NCI-H1417 (cell line): ENCODE data around the gene SPOCK2.

ENCODE experiments used
- DNase-seq, 3 experiments: peaks; one replicate each; lab custom pipeline; 2025; lab: John Stamatoyannopoulos, UW

Gene SPOCK2

DNA sequence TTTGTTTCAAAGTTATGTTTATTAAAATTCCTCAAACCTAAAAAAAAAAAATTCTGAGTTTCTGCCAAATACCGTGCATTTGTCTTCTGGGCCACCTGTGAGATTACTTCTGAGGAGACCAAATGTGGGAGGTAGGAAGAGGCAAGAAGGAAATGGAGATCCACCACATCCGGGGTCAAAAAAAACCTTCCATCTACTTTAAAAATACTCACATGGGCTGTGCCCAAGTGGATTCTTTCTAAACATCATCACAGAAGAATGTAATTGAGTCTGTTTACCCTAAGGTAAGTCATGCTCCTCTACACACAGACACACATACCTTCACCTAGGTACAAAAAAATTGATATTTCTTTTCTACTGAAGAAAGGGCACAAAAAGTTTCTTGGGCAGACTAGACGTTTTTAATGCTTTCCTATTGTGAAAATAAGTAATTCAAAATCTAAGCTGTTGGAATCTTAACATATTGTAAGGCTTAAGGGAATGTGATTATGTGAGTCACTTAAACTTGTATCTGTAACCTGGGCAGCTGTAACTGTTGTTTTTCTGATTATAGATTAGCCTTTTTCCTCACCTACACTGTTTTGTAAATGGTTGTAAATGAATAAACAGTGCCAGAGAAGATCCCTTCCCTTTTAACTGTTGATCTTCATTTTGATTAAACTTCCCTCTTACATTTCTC is 19.1 kb upstream of the SPOCK2 start:
- DNase-seq = no peak

DNA sequence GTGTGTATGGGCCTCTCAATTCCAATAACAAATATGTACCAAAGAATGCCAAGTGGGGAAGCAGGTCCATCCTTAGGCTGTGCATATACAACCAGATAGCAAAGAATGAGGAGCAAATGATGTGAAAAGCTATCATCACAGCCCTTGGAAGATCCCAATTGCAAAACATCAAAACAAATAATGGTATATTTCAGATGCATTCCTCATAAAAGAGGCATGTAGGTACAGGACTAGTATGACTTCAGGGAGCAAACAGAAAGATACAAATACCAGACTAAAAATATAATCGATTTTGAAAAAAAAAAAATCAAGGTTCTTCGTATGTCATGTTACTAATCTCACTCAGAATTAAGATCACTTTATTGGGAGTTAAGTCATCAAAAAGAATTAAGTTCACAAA is 18.5 kb upstream of the SPOCK2 start:
- no peak for DNase-seq

DNA sequence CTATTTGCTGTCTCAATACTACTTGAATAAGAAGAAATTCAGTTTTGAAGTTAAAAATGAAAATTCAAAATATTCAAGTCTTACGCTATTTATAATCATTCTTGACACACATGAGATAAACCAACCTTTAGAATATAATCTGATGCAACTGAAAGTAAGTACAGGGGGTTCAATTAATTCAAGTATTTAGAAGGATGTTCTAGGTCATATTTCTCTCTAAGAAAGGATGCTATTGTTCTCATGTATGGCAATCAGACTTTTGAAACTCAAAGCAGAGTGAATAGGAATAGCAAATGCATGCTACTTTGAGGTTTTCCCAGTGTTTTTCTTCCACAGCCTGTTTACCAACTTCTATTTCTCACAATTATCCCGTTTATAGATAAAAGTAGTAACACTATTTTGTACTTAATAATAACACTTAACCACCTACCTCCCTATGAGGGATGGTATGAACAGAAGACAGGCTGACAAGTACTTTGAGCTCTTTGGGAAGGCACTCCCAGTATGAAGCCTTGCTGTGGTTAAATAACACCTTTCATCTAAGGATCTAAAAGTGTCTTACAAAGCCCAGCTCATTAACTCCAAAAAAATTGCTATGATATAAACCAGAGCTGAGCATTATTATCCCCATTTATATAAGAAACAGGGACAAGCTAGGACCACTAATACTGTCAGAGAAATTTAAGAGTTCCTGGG is 18.0 kb upstream of the SPOCK2 start:
- DNase-seq = no peak

DNA sequence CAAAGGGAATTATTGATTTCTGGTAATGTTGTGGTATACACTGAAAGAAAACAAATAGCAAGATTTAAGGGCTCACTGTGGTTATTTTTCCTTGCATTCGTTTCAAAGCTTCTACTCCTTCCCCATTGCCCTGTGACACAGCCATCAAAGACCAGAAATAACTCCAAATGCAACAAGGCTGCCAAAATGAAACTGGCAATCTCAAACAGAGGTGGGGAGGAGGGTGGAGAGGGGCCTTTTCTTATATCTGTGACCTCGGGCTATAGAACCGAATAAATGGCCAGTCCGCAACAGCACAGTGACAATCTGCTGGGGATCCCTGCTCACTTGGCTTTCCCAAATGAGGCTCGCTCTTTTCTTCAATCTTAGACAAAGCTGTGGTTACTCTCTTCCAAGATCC is 17.4 kb upstream of the SPOCK2 start:
- no peak for DNase-seq

DNA sequence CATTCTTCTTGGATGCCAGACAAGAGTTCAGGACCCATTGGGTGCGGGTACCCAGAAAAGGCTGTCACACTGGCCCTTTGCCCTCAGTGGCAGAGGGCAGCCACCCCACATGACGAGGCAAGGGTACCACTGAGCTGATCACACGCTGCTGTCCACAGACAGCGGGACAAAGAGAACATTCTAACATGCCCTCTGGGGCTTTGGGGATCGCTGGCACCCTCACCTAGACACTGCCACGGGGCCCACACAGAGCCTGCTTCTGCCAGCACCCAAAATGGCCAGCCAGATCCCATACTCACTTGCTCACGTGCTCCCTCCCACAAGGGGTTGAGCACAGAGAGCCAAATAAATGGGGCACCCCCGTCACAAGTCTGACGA is 16.7 kb upstream of the SPOCK2 start:
- DNase-seq = no peak

DNA sequence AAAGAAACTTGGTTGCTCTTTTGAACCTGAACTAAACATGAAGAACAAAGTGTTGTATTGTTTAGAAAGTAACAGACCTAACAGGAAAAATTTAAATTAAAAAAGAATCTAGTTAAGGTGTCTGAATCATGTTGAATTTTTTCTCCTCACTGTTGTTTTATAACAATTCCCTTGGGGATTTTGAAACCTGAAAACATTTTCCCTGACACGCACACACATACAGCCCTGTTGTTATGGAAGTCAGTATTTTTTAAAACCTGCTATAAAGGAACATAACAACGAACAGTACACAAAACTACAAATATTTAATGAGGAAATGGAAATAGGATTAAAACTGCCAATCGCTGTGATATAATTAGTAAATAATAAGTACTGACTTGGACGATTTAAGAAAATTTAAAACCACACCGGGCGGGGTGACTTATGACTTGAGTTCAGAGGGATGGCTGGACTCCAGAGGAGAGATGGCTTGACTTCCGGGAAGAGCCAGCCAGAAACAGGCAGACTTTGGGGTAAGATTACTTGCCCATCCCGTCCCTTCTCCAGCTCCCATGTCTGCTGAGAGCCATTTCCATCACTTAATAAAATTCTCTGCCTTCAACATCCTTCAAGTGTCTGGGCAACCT is 16.2 kb upstream of the SPOCK2 start:
- no peak for DNase-seq

DNA sequence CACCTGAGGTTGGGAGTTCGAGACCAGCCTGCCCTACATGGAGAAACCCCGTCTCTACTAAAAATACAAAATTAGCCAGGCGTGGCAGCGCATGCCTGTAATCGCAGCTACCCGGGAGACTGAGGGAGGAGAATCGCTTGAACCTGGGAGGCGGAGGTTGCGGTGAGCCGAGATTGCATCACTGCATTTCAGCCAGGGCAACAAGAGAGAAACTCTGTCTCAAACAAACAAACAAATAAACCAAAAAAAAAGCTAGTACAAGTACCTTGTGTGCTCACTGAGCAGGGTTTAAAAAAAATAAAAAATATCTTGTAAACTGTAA is 11.2 kb upstream of the SPOCK2 start:
- no peak for DNase-seq

DNA sequence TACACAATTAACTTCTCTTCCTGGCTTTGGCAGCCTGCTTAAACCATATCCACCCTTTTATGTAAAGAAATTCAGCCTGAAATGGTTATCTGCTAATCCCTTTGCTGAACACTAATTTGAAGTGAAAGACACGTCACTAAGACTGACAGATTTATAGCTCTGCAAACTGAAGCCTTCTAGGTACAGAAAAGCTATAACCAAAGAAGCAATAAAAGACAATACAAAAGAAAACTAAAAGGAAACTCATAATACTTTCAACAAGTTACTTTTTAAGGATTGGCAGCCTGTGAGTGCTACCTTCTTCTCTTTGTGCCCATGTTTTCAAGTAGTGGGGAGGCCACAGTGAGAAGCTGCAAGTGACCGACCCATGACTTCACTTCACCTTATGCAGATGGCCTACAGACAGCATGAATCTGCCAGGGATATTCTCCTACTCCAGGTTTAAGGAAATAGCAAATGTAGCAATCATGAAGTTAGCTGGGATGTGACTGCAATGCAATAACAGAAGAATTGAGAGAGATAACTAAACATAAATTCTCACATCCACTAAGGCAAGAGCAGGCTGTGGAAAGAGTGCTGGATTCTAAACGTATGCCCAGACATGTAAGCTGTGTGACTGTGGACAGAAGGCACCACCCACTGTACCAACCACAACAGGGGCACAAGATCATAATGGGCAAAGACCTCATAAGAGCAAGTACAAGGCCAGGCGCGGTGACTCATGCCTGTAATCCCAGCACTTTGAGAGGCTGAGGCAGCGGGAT is 10.7 kb upstream of the SPOCK2 start:
- DNase-seq = peak in 1 of 3 experiments; percentile 5

DNA sequence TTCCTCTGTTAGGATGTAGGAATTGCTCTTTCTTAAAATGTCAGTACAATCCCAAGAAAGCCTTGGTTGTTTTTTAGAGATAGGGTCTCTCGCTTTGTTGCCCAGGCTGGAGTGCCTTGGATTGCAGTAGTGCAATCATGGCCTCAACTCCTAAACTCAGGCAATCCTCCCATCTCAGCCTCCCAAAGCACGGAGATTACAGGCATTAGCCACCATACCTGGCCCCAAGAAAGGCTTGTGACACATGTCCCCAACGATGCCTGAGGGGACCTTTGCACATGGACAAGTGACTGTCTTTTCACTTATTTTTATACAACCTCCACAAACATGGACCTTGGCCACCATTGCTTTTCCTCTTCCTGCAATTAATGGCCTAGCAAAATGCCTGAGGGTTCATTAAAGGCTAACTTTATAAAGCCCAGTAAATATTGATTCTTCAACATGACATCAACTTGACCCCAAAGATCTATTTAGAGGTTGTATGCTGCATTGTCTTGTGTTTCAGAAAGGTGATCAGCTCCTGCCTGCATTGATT is 10.0 kb upstream of the SPOCK2 start:
- DNase-seq = no peak

DNA sequence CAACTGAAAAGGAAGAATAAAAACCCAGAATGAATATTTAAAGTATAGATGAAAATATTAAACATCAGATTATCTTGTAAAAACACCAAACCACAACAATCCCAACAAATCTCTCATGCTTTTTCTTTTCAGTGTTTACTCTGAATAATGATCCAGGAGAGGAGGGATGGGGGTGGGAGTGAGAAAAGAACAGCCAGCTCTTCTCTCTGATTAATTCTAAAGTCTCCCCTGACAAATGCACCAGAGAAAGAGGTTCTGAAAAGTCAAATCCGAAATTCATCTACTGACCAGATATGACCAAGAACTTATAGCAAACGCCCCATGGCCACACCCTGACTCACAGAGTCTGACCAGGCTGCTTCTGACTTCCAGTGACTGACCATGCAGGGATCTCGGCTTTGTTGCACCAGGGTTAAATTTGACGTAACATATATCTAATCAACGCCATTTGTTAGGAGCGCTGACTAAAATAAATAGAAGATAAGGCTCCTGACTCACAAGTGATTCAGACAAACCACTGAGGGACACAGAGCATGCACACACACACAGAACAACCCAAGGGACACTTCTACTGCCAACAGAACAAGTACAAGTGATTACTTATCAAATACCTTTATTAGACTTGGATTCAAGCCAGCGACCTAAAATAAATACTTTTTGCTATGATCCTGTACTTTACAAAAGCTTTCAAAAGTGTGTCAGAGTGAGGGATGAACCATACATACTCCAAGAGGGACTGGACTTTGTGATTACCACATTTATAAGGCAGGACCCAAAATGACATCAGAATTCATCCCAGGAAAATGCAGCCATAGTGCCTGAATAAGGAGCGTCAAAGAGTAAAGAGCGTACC is 9.3 kb upstream of the SPOCK2 start:
- no peak for DNase-seq

DNA sequence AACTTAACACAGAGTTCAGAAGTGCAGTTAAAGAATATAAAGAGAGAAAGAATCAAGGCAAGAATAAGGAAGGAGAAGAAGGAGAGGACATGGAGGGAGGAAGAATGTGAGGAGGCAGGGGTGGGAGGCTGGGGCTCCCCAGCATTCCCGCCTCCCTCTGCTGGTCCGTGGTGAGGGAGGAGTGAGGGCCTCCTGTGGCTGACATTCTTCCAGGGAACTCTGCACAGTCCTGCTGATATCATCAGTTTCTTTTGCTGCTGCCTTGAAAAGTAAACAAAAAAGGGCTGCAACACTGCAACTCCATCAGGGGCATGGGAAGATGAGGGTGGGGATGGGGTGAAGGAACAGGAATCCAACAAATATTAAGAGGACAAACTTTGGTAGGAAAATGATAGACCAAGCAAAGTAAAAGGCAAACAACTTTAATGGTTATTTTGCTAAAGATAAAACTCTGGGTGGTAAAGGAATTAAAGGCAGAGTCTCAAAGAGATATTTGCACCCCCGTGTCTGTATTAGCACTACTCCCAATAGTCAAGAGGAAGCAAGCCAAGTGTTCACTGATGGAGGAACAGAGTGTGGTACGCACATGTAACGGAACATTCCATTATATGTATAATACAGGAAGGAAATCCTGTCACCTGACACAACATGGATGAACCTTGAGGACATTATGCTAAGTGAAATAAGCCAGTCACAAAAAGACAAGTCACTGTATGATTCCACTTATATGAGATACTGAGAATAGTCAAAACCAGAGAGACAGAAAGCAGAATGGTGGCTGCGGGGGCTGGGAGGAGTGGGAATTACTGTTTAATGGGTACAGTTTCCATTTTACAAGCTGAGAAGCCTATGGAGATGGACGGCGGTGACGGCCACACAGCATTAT is 8.0 kb upstream of the SPOCK2 start:
- DNase-seq = no peak

DNA sequence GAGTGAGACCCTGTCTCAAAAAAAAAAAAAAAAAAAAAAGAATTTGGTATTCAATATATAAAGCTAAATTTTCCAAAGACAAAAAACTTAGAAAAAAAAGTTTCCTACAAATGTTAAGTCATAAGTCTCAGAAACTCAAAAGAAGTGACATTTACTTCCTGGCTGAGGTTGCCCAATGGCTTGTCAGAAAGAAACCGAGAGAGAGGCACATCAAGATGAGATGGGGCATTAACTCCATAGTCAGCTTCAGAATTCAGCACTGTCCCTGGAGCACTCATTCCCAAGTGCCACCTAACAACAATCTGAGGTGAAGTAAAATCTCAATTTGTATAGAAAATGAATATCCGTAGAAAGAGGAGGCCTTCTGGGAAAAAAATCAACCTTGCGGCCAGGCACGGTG is 6.8 kb upstream of the SPOCK2 start:
- DNase-seq = no peak

DNA sequence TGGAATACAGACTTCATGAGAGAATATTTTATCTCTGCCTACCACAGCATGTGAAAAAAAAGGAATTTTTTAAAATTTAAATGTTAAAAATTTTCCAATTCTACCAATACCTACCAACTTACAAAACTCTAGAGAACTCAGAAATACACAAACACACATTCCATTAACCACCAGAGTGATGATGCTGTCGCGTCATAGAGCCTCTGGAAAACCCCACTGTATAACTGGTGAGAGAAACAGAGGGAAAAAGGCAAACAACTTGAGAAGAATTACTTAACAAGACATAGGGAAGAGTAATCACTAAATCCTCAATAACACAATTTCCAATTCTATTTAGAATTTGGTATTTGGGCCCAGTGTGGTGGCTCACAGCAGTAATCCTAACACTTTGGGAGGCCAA is 6.2 kb upstream of the SPOCK2 start:
- no peak for DNase-seq

DNA sequence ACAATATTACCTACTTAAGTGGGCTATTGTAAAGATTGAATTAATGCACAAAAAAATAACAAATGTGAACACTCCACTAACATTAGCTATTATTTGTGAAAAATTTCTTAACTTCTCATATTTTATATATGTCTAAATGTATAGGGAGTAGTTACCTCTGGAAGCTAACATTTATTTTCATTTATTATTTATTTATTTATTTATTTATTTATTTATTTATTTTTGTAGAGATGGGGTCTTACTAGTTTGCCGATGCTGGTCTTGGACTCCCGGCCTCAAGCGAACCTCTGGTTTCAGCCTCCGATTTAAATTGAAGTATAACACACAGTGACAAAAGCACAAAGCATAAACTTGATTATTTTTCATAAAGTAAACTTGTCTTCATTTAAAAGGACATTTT is 5.1 kb upstream of the SPOCK2 start:
- DNase-seq = no peak

DNA sequence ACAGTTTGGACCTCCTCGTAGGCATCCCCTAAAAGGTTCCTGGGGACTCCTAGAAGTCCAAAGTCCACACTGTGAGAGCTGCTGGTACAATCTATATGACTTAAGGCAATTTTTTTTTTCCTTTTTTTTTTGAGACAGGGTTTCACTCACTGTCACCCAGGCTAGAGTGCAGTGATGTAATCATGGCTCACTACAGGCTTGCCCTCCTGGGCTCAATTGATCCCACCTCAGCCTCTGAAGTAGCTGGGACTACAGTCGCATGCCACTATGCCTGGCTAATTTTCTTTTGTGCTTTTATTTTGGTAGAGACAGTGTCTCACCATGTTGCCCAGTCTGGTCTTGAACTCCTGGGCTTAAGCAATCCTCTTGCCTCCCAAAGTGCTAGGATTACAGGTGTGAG is 4.6 kb upstream of the SPOCK2 start:
- no peak for DNase-seq

DNA sequence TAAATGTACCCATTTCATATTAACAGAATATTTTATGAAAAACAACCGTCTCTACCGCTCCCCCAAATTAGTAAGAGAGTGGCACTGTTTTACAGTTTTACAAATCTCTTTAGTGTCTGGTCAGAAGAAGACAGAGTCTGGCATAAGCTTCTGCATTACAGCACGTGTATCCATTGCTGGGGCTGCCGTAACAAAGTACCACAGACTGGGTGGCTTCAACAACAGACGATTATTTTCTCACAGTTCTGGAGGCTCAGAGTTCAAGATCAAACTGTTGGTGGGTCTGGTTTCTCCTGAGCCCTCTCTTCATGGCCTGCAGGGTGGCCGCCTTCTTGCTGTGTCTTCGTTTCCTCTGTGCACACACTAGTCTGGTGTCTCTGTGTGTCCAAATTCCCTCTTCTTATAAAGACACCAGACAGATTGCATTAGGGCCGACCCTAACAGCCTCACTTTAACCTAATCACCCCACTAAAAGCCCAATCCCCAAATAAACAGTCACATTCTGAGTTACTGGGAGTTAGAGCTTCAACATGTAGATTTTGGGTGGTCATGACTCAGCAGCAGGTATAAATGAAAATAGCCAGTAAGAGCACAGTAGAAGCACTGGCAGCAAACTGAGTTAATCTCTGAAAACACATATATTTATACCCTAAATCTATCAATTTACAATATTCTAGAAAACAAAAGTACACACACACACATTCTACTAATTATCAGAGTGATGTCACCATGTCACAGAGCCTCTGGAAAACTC is 4.0 kb upstream of the SPOCK2 start:
- no peak for DNase-seq

DNA sequence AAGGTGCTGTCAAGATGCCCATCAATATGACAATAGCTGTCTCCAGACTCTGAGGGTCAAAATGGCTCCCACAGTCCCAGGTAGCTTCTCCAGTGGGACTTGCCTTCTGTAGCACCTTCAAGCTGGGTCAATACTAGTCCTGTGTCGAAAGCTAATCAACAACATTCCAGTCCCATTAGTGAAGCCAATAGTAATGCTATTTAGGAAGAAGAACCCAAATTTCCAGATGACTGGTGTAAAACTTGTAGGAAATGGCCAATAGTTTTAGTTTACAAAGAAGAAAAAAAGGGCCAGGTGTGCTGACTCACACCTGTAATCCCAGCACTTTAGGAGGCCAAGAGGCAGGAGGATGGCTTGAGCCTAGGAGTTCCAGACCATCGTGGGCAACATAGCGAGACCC is 2.0 kb upstream of the SPOCK2 start:
- DNase-seq = no peak

DNA sequence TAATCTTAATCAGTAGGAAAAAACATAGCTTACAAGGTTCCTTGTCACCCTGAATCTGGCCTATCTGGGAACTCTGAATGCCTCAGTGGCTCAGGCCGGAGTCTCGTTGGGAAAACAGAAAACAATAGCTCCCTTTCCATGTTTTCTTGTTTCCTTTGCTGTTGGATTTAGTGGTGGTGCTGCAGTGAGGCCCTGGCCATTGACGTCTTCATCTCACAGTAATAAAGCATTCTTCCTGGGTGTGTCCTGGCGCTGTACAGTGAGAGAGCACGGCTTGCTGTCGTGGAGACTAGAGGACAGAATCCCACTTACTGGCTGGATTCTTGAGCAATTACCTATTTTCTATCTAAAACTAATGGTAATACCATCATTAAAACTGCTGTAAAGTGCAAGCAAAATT is 1.3 kb upstream of the SPOCK2 start:
- peak in 1 of 3 experiments; percentile 13 for DNase-seq

DNA sequence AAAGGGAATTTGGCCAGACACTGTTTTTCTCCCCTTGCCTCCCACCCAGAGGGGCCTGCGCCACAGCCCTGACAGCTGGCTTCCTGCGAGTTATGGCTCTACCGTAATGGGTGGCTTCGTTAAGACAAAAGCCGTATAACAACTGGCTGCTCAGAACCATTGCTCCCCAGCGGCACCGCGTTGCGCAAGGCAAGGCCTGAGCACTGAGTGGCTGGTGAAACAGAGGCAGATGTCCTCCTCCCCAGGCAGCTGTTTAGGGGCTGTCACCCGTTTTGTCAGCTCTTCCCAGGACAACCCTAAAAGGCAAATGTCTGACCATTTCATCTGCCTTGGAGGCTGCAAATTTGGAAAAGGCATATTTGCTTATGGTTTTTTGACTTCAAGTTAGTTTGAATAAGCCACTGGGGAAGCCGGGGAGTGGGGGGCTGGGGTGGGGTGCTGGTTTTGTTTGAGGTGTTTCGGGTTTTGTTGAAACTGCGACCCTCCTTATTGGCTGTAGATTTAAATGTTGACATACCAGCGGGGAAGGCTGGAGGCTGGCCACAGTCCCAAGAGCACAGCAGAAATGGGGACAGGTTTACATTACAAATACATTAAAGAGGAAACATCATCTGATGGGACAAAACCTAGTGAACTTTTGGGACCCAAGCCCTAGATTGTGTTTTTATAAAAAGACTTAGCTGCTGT is 681 bp upstream of the SPOCK2 start:
- DNase-seq = peak in 1 of 3 experiments; percentile 69
